Measurements from ENCODE around the gene IFT22.
"Not testable (repeated sequence)": the region's sequence is repeated elsewhere in the genome, so short reads cannot be mapped to it uniquely, and the experiment has no call there.

Gene IFT22

DNA sequence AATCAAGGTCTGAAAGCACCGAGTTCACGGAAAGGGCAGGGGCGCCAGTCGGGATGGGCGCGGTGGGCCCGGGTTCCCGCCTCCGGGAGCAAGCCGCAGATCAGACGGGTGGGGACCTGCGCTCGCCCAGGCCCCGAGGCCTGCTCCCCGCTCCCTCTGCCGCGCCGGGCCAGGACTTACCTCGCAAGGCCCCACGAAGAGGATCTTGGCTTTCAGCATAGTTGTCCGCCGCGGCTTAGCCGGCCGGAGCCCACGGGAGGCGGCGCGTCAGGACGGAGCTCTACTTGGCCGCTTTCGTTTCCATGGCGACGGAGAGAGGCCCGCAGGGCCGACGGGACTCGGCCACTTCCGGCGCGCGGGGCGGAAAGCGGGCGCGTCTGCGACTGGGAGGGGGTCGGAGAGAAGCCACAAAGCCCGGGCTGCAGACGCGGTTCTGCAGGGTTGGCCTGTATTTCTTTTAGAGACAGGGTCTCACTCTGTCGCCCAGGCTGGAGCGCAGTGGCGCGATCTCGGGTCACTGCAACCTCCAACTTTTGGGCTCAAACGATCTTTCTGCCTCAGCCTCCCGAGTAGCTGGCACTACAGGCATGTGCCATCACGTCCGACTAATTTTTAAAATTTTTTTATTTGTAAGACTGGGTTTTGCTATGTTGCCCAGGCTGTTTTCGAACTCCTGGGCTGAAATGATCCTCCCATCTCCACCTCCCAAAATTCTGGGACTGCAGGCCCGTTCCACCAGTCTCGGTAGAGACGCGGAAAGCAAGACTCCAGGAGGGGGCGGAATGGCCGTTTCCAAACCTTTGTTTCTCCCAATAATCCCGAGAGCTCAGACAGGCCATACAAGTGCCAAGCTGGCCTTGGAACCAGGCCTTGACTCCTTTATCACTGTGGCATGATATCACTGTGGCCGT is at the start of gene IFT22:
IFT22 (minus strand) TSS at position 322 of the 911 bp plus-strand sequence; CDS start at position 219, 103 bp downstream.
- DNase-seq (ENCODE audit: low read depth, low spot score) = peak; percentile 94

DNA sequence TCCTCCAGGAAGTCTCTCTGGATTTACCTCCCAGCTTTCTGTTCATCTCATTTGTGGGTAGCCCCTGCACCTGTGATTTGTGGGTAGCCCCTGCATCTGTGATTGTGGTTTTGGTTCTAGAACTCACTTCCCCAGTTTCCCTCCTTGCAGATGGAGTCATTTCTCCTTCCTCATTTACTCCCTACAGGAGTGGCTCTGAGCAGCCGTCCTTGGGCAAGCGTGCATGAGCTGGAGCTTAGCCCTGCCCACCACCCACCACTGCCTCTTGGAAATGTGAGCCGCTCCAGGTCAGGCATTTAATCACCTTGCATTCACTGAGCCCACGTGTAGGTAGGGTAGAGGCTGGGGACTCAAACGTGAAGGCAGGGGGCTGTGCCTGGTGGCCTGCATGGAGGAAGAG is 49.2 kb upstream of the IFT22 start:
- DNase-seq (ENCODE audit: low read depth, low spot score) = no peak

DNA sequence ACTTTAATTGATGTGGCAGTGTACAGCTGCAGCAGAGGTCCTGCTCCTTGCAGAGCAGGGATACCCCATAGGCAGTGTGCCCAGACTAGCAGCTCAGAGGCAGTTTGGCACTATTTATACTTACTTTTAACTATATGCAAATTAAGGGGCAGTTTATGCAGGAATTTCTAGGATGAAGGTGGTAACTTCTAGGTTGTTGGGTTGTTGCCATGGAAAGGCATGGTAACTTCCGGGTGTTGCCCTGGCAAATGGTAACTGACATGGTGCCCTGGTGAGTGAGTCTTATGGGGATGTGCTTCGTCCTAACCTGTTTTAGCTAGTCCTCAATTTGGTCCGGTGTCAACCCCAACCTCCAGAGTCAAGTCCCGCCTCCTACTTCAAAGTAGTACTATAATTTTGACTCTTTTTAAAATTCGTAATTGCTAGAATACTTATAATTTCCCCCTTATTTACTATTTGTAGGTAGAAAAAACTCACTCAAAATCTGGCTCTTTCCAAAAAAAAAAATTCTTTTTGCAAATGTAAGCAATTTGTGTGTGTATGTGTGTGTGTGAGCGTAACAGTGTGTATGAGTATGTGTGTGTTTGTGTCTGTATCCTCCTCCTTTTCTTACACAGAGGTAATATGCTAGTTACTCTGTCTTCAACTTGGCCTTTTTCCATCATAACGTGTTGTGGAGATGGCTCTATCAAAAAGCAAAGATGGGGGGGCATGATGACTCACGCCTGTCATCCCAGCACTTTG is 47.0 kb upstream of the IFT22 start:
- DNase-seq (ENCODE audit: low read depth, low spot score) = no peak

DNA sequence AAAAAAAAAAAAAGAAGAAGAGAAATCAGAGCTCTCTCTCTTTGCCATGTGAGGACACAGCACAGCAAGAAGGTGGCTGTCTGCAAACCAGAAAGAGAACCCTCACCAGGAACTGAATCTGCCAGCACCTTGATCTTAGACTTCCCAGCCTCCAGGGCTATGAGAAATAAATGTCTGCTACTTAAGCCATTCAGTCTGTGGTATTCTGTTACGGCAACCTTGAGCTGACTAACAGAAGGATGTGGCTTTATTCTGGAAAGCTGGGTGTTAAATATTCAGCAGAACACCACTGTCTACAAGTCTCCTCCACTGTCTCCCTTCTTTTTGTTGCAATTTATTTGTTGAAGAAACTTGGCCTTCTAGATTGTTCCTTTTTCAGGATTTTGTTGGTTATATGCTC is 46.1 kb upstream of the IFT22 start:
- no peak for DNase-seq (ENCODE audit: low read depth, low spot score)

DNA sequence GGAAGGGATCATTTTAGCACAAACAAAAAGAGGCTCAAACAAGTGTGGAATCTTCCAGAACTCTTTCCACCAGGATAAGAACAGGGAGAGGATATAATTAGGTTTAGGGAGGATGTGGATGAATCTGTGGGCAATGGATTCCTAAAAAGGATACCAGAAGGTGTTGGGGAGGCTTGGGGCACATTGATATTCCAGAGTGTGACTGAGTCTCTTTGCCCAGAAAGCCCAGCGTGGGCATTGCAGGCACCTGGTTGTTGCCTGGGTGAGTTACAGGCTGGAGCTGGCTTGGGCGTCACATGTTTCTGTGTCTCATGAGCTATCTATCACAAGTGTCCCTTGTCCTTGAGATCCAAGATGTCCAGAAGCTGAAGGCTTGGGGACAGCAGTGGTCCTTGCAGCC is 44.3 kb upstream of the IFT22 start:
- DNase-seq (ENCODE audit: low read depth, low spot score) = no peak

DNA sequence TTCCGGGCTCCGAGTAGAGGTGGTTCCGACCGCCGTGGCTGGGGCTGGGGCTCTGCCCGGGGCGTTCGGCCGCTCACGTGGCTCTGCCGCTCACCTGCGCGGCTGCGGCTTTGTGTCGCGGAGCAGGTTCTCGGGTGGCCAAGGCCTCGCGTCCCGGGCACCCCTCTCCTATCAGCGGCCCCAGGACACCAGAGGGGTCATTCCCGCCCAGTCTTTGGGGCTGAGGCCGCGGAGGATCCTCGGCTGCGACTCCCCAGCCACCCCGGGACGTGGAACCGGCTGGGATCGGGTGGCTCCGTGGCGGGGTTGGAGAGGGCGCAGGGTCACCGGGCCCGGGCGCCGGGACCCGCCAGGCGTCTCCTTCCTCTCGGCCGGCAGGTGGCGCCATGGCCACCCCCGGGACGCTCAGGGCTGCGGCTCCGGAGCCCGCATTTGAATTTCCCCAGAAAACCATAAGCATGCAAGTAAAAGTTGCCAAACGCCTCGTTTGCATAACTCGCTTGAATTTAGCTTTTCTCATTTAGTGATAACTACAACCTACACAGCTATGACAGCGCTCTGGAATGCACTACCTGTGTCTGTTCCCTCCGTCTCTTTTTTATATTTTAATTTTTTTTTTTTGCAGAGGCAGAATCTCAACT is 42.2 kb upstream of the IFT22 start:
- DNase-seq (ENCODE audit: low read depth, low spot score) = peak; percentile 91

DNA sequence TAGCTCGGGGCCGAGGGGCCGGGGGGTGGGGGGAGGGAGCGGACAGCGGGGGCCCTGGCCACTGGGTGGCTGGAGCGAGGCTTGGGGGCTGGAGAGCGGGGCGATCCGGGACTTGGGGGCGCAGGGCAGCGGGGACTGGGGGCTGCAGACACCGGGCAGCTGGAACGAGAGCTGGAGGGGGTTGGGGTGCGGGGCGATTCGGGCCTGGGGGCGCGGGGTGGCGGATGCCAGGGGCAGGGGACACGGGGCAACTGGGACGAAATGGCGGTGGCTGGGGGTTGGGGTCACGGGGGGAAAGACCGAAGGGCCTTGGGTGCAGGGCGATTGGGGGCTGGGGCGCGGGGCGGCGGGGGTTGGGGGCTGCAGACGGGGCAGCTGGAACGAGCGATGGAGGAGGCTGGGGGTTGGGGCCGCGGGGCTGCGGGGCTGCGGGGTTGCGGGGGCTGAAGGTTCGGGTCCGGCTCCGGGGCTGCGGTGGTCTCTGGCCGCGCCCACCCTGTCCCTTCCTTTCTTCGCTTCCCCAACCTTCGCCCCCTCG is 41.7 kb upstream of the IFT22 start:
- DNase-seq (ENCODE audit: low read depth, low spot score) = no peak

DNA sequence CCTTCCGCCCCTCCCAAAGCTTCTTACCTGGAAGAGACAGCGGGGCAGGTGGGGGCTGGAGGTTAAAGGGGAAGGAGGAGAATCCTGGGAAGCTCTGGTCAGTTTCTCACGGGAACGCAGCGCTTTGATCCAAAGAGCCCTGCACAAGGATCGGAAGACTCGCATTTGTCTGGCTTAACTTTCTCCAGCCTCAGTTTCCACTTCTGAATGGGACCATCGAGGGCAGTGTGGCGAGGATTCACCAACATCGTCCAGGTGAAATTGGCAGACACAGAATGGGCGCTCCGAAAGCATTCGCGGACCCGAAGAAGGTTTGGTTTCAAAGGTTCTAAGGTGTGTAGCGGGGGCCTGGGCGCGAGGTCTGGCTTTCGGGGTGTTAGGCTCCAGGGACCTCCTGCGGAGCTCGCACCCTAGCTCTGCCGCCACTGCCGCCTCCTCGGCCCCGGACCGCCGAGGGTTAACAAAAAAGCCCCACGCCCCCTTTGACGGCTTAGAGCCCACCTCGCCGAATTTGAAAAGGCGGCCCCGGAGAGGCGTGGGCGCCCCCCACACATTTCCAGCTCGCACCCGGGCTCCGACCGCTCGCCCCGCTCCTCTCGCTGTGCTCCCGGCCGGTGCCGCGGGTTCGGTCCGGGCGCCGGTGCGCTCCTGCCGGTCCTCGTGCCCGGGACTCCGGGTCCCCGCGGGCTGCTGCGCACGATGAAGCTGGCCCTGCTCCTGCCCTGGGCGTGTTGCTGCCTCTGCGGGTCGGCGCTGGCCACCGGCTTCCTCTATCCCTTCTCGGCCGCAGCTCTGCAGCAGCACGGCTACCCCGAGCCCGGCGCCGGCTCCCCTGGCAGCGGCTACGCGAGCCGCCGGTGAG is 41.0 kb upstream of the IFT22 start, which contains the start of gene COL26A1:
COL26A1 (plus strand) TSS at position 542 of the 862 bp plus-strand sequence; CDS start at position 700, 158 bp downstream.
- DNase-seq (ENCODE audit: low read depth, low spot score) = peak; percentile 73

DNA sequence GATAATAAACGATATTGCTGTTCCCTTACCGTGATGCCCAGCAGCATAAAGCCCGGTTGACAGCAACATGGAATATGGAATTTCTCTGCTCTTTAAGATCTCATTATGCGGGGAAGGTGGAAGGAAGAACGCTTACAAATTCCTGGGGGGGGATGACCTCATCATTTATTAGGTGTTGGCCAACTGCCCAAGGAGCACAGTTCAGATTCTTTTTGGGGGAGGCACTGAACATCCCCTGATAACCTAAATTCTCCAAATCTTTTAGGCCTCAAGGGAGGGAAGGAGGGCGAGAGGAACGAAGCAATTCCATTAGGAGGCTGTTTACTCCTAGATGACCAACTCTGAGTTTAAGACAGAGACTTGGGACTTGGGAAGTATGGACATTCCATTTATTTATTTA is 35.8 kb upstream of the IFT22 start:
- DNase-seq (ENCODE audit: low read depth, low spot score) = no peak

DNA sequence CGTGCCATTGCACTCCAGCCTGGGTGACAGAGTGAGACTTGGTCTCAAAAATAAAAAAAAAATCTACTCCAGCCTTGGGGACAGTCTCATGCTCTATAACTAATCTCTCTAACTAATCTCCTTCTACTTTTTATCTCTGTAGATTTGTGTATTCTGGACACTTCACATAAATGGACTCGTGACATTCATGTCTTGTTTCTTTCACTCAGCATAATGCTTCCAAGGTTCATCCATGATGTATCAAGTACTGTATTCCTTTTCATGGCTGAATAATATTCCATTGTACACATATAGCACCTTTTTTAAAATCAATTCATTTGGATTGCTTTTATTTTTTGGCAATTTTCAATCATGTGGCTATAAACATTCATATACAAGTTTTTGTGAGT is 31.3 kb upstream of the IFT22 start:
- no peak for DNase-seq (ENCODE audit: low read depth, low spot score)

DNA sequence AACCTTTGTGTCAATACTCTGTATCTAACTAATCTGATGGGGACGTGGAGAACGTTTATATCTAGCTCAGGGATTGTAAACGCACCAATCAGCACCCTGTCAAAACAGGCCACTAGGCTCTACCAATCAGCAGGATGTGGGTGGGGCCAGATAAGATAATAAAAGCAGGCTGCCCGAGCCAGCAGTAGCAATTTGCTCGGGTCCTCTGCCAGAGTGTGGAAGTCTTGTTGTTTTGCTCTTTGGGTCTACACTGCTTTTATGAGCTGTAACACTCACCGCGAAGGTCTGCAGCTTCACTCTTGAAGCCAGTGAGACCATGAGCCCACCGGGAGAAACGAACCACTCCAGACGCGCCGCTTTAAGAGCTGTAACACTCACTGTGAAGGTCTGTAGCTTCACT is 27.7 kb upstream of the IFT22 start:
- DNase-seq (ENCODE audit: low read depth, low spot score) = not testable (repeated sequence)

DNA sequence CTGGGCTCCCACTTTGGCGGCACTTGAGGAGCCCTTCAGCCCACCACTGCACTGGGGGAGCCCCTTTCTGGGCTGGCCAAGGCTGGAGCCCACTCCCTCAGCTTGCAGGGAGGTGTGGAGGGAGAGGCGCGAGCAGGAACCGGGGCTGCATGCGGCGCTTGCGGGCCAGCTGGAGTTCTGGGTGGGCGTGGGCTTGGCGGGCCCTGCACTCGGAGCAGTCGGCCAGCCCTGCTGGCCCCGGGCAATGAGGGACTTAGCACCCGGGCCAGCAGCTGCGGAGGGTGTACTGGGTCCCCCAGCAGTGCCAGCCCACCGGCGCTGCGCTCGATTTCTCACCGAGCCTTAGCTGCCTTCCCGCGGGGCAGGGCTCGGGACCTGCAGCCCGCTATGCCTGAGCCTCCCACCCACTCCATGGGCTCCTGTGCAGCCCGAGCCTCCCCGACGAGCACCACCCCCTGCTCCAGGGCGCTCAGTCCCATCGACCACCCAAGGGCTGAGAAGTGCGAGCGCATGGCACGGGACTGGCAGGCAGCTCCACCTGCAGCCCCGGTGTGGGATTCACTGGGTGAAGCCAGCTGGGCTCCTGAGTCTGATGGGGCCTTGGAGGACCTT is 26.9 kb upstream of the IFT22 start:
- not testable (repeated sequence) for DNase-seq (ENCODE audit: low read depth, low spot score)

DNA sequence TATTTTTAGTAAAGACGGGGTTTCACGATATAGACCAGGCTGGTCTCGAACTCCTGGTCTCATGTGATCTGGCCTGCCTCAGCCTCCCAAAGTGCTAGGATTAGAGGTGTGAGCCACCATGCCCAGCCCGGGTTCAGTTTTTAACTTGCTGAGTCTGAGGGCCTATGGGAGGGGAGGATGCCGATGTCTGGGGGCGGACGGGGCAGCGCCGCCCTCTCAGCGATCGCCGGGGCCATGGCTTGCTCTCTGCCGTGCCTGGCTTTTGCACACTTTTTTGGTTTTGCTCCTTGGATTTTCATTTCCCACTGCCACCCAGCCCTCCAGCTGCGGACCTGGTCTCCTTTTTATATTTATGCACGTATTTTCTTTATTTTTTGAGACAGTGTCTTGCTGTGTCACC is 25.9 kb upstream of the IFT22 start:
- DNase-seq (ENCODE audit: low read depth, low spot score) = no peak

DNA sequence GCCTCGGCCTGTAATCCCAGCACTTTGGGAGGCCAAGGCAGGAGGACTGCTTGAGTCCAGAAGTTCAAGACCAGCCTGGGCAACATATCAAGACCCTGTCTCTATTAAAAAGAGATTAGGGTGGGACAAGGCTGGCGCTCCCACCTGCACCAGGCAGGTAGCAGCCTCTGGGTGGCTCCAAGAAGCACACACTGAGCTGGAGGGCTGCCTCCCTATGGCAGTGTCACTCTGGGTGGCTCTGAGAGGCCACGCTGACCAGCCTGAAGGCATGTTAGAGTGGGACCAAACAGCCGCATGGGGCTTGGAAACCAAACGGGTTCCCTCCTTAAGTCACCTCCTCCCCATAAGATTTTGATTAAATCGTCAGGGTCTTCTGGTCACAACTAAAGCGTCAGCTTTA is 21.3 kb upstream of the IFT22 start:
- peak; percentile 32 for DNase-seq (ENCODE audit: low read depth, low spot score)

DNA sequence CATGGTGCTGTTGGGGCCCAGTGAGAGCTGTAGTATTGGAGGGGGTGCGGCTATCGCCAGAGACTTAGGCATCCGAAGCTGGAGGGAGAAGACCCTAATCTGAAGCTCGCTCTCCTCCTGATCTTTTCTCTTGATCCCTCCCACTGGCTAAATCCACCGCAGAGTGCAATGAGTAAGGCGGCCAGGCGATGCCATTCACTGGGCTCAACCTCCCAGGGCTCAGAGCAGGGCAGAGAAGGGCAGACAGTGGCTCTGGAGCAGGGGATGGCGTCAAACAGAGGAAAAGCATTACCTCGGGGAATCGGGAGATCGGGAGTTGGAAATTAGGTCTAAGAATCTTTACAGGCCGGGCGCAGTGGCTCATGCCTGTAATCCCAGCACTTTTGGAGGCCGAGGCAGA is 18.8 kb upstream of the IFT22 start:
- no peak for DNase-seq (ENCODE audit: low read depth, low spot score)

DNA sequence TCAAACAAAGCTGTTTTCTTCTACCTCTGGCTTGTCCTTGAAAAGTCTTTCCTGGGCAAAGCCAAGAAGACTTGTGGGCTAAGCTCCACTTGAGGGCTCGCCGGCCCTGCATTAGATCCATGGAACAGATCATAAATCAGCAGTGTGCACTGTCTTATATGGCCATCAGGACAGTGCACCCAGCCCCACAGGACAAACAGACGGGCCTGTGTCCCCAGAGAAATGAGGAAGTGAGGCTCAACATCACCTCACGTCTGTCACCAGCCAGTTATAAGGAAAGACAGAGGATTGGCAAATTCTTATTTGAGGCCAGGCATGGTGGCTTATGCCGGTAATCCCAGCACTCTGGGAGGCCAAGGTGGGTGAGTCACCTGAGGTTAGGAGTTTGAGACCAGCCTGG is 12.3 kb upstream of the IFT22 start:
- no peak for DNase-seq (ENCODE audit: low read depth, low spot score)

DNA sequence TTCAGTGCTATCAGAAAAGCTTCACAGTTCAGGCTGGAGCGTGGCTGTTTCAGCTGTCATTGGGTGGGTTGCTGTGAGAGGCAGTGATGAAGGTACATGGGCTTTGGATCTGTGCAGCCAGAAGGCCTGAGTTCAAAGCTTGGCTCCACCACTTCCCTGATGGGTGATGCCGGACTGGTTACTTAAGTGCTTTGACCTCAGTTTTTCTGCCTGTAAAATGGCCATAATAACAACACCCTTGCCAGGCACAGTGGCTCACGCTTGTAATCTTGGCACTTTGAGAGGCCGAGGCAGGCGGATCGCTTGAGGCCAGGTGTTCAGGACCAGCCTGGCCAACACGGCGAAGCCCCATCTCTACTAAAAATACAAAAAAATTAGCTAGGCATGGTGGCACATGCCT is 10.4 kb upstream of the IFT22 start:
- no peak for DNase-seq (ENCODE audit: low read depth, low spot score)

DNA sequence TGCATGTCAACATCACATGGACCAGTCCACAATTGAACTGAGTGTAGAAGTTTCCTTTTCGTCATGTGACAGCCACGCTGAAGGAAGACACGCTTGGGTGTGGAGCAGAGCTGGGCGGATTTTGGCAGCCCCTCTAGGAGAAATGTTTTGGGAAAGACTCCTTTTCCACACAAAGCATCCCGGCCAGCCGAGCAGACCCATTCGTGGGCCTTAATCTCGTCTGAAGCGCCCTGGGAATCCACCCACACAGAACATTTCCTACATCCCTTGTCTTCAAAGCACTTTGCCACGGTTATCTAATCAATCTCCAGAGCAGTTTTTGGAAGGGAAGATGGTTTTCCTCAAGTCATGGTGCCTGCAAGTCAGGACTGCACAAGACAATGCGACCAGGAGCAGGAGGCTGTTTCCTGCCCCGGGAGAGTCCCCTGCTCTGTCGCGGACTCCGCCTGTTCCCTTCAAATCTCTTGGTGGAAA is 8.4 kb upstream of the IFT22 start:
- peak; percentile 56 for DNase-seq (ENCODE audit: low read depth, low spot score)

DNA sequence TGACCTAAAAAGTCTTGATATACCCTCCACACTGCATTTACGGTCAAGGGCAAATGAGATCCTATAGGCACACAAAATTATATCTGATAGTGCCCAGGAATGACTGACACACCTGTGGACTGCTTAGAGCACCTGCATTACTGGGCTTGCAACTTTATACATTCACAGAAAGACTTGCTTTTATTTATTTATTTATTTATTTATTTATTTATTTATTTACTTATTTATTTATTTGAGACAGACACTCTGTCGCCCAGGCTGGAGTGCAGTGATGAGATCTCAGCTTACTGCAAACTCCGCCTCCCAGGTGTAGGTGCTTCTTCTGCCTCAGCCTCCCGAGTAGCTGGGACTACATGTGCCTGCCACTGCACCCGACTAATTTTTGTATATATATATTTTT is 6.5 kb upstream of the IFT22 start:
- no peak for DNase-seq (ENCODE audit: low read depth, low spot score)

DNA sequence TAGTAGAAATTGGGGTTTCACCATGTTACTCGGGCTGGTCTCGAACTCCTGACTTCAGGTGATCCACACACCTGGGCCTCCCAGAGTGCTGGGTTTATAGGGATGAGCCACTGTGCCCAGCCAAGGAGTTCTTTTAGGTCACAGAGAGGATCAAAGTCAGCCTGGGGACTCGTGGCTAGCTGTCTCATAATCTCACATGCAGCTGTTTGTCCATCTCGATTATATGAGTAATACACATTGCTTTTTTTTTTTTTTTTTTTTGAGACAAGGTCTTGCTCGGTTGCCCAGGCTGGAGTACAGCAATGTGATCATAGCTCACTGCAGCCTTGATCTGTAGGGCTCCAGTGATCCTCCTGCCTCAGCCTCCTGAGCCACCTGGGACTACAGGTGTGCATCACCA is 2.2 kb downstream of the IFT22 start:
- DNase-seq (ENCODE audit: low read depth, low spot score) = no peak

Measured in ELF-1 (cell line).